ENCODE data around the gene ANLN.
A peak's percentile ranks its signal among the peaks of the same experiment; 100 is the strongest.

ANLN gene

DNA sequence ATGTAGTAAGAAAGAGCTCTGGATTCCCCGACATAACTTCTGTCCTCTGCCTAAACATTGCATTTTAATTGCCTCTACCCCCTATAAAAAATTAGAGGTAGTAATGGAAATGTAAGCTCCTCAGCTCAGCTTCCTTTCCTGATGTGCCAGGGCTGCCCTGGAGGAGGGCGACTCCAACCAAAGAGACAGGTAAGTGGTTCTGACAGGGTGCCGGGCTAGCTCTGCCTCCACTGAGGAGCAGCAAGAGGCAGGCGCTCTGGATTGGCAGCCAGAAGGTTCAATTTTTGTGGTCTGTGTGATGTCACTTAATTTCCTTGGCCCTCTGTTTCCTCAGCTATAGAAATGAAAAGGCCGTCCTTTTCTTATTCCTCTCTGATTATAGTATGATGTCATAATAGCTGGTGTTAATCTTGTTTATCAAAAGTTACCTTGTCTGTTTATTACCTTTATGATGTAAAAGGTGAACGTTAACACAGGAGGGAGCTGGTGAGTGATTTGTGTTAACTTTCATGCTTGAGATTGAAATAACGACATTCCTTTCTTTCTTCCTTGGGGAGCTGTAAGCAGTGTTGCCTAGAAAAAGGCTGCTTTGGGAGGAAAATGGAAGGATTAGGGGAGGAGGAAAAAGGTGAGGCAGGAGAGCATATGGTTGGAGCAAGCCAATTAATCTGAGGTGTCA, 51.8 kb downstream of the ANLN start:
- no peak overlapping the region for H3K27ac ChIP-seq (ENCODE audit: low read depth, low read length, severe bottlenecking)
- no peaks in the 10 kb centered on the region for H3K4me1 ChIP-seq (ENCODE audit: control insufficient read depth, insufficient read depth, low read length, poor library complexity, severe bottlenecking)
- WGBS, 2 experiments (ENCODE audit: insufficient coverage in 2 of 2): 92 to 95% methylated on average over 2 to 3 of the region's 7 CpGs
- H3K4me3 ChIP-seq (ENCODE audit: extremely low read depth, insufficient read depth, low read length, poor library complexity, severe bottlenecking): no peak overlapping the region
- H3K9me3 ChIP-seq (ENCODE audit: control insufficient read depth, low read length): peaks cover 4% of the 10 kb centered on the region
- H3K36me3 ChIP-seq (ENCODE audit: control insufficient read depth, insufficient read depth, low read length): peaks cover 69% of the 10 kb centered on the region

DNA sequence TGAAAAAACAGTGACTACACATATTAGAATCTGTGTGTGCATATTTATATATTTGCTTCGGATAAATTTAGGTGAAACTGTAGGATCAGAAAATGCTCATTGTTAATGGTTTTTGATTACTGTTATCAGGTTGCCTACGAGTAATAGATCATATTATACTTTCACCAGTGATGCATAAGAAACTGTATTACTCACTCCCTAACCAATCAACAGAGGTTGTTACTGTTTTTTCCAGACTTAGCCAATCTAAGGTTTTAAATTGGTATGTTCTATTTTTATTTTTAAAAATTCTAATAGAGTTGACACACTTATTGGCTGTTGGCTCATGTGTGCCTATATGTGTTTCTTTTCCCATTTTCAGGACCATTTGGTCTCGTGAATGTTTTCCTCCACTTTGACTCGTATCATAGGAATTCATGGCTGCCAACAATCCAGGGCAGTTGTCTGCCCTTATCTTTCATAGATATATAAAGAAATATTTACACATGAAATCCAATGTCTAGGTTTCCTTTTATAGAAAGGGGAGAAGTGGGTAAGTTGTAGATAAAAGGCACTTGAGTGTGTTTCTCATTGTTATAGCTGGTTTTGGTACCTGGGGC, 59.2 kb downstream of the ANLN start:
- Histone ChIP-seq H3K9me3 (ENCODE audit: control insufficient read depth, low read length) (peaks cover 5% of the 10 kb centered on the region), H3K4me1 (ENCODE audit: control insufficient read depth, insufficient read depth, low read length, poor library complexity, severe bottlenecking) (peaks cover 17% of the 10 kb centered on the region), H3K36me3 (ENCODE audit: control insufficient read depth, insufficient read depth, low read length) (peaks cover 77% of the 10 kb centered on the region), H3K27ac (ENCODE audit: low read depth, low read length, severe bottlenecking) (no peak overlapping the region), H3K4me3 (ENCODE audit: extremely low read depth, insufficient read depth, low read length, poor library complexity, severe bottlenecking) (no peak overlapping the region)
- WGBS, 2 experiments (ENCODE audit: insufficient coverage in 2 of 2): 100% methylated on average over 1 of the region's 4 CpGs; no CpG with 5 or more reads in 1 of the 2 experiments

DNA sequence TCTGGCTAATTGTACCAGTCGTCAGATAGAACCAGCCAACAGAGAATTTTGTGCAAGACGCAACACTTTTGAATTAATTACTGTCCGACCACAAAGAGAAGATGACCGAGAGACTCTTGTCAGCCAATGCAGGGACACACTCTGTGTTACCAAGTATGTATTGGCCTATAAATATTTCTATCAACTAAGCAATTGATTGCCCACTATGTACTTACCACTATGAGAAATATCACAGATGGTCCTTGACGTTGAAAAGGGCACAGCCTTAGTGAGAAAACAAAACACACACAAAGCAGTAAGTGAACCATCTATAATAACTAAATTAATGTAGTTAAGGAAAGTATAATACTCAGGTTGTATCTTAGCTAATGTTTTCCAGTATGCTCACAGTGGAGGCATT, 60.0 kb downstream of the ANLN start:
- Histone ChIP-seq H3K9me3 (ENCODE audit: control insufficient read depth, low read length) (peaks cover 5% of the 10 kb centered on the region), H3K36me3 (ENCODE audit: control insufficient read depth, insufficient read depth, low read length) (peaks cover 82% of the 10 kb centered on the region), H3K27ac (ENCODE audit: low read depth, low read length, severe bottlenecking) (no peak overlapping the region), H3K4me1 (ENCODE audit: control insufficient read depth, insufficient read depth, low read length, poor library complexity, severe bottlenecking) (peaks cover 17% of the 10 kb centered on the region), H3K4me3 (ENCODE audit: extremely low read depth, insufficient read depth, low read length, poor library complexity, severe bottlenecking) (no peak overlapping the region)
- WGBS, 2 experiments (ENCODE audit: insufficient coverage in 2 of 2): 91 to 95% methylated on average over 3 to 4 of the region's 5 CpGs

GRCh38 chr7:36453769-36454168, 64.1 kb downstream of the ANLN start:
- Histone ChIP-seq H3K36me3 (ENCODE audit: control insufficient read depth, insufficient read depth, low read length) (peaks cover 57% of the 10 kb centered on the region), H3K4me3 (ENCODE audit: extremely low read depth, insufficient read depth, low read length, poor library complexity, severe bottlenecking) (no peak overlapping the region), H3K27ac (ENCODE audit: low read depth, low read length, severe bottlenecking) (no peak overlapping the region), H3K9me3 (ENCODE audit: control insufficient read depth, low read length) (no peaks in the 10 kb centered on the region), H3K4me1 (ENCODE audit: control insufficient read depth, insufficient read depth, low read length, poor library complexity, severe bottlenecking) (peaks cover 30% of the 10 kb centered on the region)

- WGBS, 2 experiments (ENCODE audit: insufficient coverage in 2 of 2): 86 to 92% methylated on average over 1 to 3 of the region's 4 CpGs
- peaks cover 44% of the 10 kb centered on the region for H3K36me3 ChIP-seq (ENCODE audit: control insufficient read depth, insufficient read depth, low read length)
- H3K9me3 ChIP-seq (ENCODE audit: control insufficient read depth, low read length): no peaks in the 10 kb centered on the region
- H3K4me3 ChIP-seq (ENCODE audit: extremely low read depth, insufficient read depth, low read length, poor library complexity, severe bottlenecking): no peak overlapping the region
- peaks cover 33% of the 10 kb centered on the region for H3K4me1 ChIP-seq (ENCODE audit: control insufficient read depth, insufficient read depth, low read length, poor library complexity, severe bottlenecking)
- H3K27ac ChIP-seq (ENCODE audit: low read depth, low read length, severe bottlenecking): no peak overlapping the region
Measured at GRCh38 chr7:36455646-36456045, 66.0 kb downstream of the ANLN start.

DNA sequence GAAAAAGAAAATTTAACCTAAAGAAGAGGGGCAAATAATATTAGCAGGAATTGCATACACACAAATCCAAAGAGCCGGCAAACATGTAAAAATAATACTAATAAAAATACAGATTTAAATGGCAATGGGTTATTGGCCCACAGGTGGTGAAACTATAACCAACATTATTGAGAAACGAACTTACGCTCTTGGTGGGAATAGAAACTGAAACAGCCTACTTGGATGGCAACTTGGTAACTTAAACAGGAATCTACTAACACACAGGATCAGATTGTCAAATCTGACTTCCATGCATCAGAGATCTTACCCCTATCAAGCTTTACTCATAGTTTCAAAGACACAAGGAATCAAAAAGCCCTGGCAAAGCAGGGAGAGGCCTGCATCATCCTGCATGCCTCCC, 66.5 kb downstream of the ANLN start:
- WGBS, 2 experiments (ENCODE audit: insufficient coverage in 2 of 2): 100% methylated on average over 2 of the region's 3 CpGs
- H3K36me3 ChIP-seq (ENCODE audit: control insufficient read depth, insufficient read depth, low read length): peaks cover 40% of the 10 kb centered on the region
- H3K4me1 ChIP-seq (ENCODE audit: control insufficient read depth, insufficient read depth, low read length, poor library complexity, severe bottlenecking): peaks cover 31% of the 10 kb centered on the region
- no peaks in the 10 kb centered on the region for H3K9me3 ChIP-seq (ENCODE audit: control insufficient read depth, low read length)
- H3K27ac ChIP-seq (ENCODE audit: low read depth, low read length, severe bottlenecking): no peak overlapping the region
- no peak overlapping the region for H3K4me3 ChIP-seq (ENCODE audit: extremely low read depth, insufficient read depth, low read length, poor library complexity, severe bottlenecking)

DNA sequence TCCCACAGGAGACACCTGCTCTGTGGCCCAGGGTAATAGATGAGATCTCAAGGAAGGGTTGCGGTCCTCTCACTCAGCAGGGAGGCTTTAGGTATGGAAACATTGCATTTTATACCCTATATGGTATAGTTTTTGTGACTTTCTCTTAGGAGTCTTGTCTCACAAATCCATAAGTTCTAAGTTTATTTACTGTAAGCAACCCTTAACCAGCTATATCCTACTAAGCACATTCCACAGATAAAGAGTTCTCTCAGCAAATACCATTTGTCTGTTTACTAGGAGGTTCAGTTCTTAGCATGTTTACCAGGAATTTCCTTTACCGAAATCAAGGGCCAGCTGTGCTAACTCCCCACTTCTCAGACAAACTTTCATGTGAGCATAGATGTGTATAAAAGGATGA, 66.9 kb downstream of the ANLN start:
- H3K27ac ChIP-seq (ENCODE audit: low read depth, low read length, severe bottlenecking): no peak overlapping the region
- H3K4me1 ChIP-seq (ENCODE audit: control insufficient read depth, insufficient read depth, low read length, poor library complexity, severe bottlenecking): peaks cover 29% of the 10 kb centered on the region
- H3K36me3 ChIP-seq (ENCODE audit: control insufficient read depth, insufficient read depth, low read length): peaks cover 35% of the 10 kb centered on the region
- no peaks in the 10 kb centered on the region for H3K9me3 ChIP-seq (ENCODE audit: control insufficient read depth, low read length)
- no peak overlapping the region for H3K4me3 ChIP-seq (ENCODE audit: extremely low read depth, insufficient read depth, low read length, poor library complexity, severe bottlenecking)
- no CpG with 5 or more reads among the region's 2 CpGs for WGBS, 2 experiments (ENCODE audit: insufficient coverage in 2 of 2)

DNA sequence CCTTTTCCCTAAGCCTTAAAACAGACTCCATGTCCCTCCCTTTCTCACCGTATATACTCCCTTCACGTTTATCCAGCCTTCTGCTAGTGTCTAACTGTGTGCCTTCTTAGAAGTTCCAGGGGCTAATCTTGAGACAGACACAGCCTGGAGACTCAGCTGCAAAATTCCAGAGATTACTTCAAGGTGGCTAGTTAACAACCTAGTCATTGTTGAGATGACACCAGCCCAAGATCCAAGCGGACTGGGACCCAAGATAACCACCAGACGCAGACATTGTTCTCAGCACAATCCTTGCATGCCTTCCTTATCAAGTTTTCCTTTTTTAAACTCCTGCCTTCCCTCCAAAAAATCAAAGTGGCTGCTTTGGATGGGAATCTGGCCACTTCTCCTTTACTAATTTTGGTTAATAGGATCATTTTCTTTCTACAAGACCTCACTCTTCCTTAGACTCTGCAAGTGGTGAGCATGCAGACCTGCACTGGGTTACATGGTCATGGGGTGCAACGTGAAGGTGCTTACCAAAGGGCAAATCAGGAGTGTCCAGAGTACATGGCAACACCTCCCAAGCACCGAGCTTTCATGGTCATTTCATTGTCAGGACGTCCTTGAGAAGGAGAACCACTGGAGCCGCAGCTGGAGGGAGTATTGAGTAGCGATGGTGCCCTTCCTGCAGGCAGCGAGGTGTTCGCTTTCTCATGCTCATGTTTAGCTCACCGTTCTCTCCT, 69.7 kb downstream of the ANLN start:
- H3K4me3 ChIP-seq (ENCODE audit: extremely low read depth, insufficient read depth, low read length, poor library complexity, severe bottlenecking): no peak overlapping the region

DNA sequence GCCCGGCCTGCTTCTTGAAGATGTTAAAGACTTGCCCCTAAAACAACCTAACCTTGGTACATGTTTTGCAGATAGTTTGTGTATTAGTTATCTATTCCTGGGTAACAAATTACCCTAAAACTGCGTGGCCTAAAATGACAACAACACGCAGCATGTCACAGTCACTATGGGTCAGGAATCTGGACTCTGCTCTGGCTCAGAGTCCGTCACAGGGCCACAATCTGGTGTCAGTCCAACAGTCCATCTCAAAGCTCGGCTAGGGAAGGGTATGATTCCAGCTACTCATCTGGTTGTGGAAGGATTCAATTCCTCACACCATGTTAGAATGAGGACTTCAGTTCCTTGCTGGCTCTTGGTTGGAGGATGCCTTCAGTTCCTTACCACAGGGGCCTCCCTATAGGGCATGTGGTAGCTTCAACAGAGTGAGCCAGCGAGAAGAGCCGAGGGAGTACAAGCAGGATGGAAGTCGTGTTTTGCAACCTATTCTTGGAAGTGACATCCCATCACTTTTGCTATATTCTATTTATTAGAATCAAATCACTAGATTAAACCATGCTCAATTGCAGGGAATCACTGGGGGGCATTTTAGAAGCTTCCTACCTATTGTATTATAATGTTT, 71.3 kb downstream of the ANLN start:
- 89 to 100% methylated on average over 5 to 7 of the region's 8 CpGs for WGBS, 2 experiments (ENCODE audit: insufficient coverage in 2 of 2)
- peaks cover 24% of the 10 kb centered on the region for H3K4me1 ChIP-seq (ENCODE audit: control insufficient read depth, insufficient read depth, low read length, poor library complexity, severe bottlenecking)
- no peaks in the 10 kb centered on the region for H3K36me3 ChIP-seq (ENCODE audit: control insufficient read depth, insufficient read depth, low read length)
- no peak overlapping the region for H3K4me3 ChIP-seq (ENCODE audit: extremely low read depth, insufficient read depth, low read length, poor library complexity, severe bottlenecking)
- no peak overlapping the region for H3K27ac ChIP-seq (ENCODE audit: low read depth, low read length, severe bottlenecking)
- no peaks in the 10 kb centered on the region for H3K9me3 ChIP-seq (ENCODE audit: control insufficient read depth, low read length)

More for the DNA sequence above, 69.7 kb downstream of the ANLN start:
- peaks cover 8% of the 10 kb centered on the region for H3K36me3 ChIP-seq (ENCODE audit: control insufficient read depth, insufficient read depth, low read length)
- WGBS, 2 experiments (ENCODE audit: insufficient coverage in 2 of 2): 81 to 85% methylated on average over 10 of the region's 12 CpGs
- peak overlapping the region; percentile 12 for H3K27ac ChIP-seq (ENCODE audit: low read depth, low read length, severe bottlenecking)
- peaks cover 29% of the 10 kb centered on the region for H3K4me1 ChIP-seq (ENCODE audit: control insufficient read depth, insufficient read depth, low read length, poor library complexity, severe bottlenecking)
- no peaks in the 10 kb centered on the region for H3K9me3 ChIP-seq (ENCODE audit: control insufficient read depth, low read length)

DNA sequence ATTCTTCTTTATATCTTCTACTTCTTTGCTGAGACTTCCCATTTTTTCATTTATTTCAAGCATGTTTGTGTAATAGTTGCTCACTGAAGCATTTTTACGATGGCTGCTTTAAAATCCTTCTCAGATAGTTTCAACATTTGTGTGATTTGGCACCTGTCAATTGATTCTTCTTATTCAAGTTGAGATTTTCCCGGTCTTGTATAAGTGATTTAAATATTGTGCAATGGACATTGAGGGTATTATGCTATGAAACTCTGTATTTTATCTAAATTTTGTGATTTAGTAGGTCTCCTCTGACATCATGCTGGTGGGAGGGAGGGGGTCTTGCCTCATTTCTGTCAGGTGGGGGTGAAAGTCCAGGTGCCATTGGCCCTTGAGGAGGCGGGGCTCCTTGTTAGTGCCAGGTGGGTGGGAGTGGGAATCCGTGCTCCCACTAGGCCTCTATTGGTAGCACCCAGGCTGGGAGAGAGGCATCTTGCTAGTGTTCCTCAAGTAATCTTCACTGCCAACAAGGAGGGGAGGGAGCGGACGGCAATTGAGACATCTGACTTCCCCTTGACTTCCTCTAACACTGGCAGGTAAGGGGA, 73.0 kb downstream of the ANLN start:
- WGBS, 2 experiments (ENCODE audit: insufficient coverage in 2 of 2): 86 to 100% methylated on average over 1 to 5 of the region's 6 CpGs
- H3K9me3 ChIP-seq (ENCODE audit: control insufficient read depth, low read length): peaks cover 3% of the 10 kb centered on the region
- H3K27ac ChIP-seq (ENCODE audit: low read depth, low read length, severe bottlenecking): no peak overlapping the region
- peaks cover 19% of the 10 kb centered on the region for H3K4me1 ChIP-seq (ENCODE audit: control insufficient read depth, insufficient read depth, low read length, poor library complexity, severe bottlenecking)
- no peaks in the 10 kb centered on the region for H3K36me3 ChIP-seq (ENCODE audit: control insufficient read depth, insufficient read depth, low read length)
- H3K4me3 ChIP-seq (ENCODE audit: extremely low read depth, insufficient read depth, low read length, poor library complexity, severe bottlenecking): no peak overlapping the region
